Measurements from ENCODE around the gene RNF150.

DNA sequence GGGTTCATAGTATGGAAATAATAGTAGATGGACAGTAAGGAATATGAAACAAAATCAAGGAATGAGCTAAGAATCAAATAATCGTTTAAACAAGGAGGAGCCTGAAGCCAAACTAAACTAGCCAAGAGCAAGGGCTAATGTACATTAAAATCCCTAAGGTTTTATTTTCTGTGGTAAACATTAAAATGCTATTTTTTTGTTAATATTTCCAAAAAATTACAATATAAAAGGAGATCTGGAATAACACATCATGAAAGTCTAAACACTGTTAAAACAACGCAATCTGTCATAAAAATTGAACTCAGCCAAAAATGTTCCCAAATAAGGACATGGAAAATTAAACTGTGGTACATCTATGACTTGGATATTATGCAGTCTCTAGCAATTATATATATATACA, 188.2 kb downstream of the RNF150 start:
- TF ChIP-seq, protein P1, sequence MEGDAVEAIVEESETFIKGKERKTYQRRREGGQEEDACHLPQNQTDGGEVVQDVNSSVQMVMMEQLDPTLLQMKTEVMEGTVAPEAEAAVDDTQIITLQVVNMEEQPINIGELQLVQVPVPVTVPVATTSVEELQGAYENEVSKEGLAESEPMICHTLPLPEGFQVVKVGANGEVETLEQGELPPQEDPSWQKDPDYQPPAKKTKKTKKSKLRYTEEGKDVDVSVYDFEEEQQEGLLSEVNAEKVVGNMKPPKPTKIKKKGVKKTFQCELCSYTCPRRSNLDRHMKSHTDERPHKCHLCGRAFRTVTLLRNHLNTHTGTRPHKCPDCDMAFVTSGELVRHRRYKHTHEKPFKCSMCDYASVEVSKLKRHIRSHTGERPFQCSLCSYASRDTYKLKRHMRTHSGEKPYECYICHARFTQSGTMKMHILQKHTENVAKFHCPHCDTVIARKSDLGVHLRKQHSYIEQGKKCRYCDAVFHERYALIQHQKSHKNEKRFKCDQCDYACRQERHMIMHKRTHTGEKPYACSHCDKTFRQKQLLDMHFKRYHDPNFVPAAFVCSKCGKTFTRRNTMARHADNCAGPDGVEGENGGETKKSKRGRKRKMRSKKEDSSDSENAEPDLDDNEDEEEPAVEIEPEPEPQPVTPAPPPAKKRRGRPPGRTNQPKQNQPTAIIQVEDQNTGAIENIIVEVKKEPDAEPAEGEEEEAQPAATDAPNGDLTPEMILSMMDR (IDR thresholded peaks at IDR 0.05; ENCODE audit: poor library complexity, severe bottlenecking): no peak
- TF ChIP-seq EZH2 (IDR thresholded peaks at IDR 0.05; ENCODE audit: borderline replicate concordance, insufficient read depth, low read length, poor library complexity, severe bottlenecking) (no peak), RAD21 (conservative IDR thresholded peaks at IDR 0.05) (no peak)
- TF ChIP-seq, protein P2, sequence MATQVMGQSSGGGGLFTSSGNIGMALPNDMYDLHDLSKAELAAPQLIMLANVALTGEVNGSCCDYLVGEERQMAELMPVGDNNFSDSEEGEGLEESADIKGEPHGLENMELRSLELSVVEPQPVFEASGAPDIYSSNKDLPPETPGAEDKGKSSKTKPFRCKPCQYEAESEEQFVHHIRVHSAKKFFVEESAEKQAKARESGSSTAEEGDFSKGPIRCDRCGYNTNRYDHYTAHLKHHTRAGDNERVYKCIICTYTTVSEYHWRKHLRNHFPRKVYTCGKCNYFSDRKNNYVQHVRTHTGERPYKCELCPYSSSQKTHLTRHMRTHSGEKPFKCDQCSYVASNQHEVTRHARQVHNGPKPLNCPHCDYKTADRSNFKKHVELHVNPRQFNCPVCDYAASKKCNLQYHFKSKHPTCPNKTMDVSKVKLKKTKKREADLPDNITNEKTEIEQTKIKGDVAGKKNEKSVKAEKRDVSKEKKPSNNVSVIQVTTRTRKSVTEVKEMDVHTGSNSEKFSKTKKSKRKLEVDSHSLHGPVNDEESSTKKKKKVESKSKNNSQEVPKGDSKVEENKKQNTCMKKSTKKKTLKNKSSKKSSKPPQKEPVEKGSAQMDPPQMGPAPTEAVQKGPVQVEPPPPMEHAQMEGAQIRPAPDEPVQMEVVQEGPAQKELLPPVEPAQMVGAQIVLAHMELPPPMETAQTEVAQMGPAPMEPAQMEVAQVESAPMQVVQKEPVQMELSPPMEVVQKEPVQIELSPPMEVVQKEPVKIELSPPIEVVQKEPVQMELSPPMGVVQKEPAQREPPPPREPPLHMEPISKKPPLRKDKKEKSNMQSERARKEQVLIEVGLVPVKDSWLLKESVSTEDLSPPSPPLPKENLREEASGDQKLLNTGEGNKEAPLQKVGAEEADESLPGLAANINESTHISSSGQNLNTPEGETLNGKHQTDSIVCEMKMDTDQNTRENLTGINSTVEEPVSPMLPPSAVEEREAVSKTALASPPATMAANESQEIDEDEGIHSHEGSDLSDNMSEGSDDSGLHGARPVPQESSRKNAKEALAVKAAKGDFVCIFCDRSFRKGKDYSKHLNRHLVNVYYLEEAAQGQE (IDR thresholded peaks at IDR 0.05; ENCODE audit: borderline replicate concordance): no peak

Data from neural cell (in vitro differentiated cells).